Amniotic epithelial cell (primary cell): ENCODE results near the gene CCSER2.
A peak's percentile ranks its signal among the peaks of the same experiment; 100 is the strongest.
"Not testable (repeated sequence)": the region's sequence is repeated elsewhere in the genome, so short reads cannot be mapped to it uniquely, and the experiment has no call there.

Source experiments
- DNase-seq: peaks from one replicate; pipeline ENCODE4 v3.0.0-alpha.2; 2010; ENCODE audit warnings: low read depth

The CCSER2 gene

DNA sequence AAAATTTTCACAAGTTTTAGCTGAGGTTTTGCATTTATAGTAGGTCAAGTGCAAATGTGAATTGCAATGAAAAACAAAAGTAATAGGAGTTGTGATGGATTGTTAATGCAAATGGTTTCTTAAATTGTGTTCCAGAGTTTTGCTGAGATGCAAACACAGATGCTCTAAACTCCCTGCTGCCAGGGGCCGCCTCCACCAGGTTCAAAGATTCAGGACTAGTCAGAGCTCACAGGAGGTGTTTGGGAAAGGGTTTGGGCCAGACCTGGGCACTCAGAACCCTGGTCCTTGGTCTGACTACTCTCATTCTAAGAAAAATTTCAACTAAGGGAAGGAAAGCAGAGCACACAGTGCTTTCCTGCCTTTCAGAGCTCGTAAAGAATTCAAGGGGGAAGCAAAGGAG is 193.1 kb downstream of the CCSER2 start:
- no peak for DNase-seq

DNA sequence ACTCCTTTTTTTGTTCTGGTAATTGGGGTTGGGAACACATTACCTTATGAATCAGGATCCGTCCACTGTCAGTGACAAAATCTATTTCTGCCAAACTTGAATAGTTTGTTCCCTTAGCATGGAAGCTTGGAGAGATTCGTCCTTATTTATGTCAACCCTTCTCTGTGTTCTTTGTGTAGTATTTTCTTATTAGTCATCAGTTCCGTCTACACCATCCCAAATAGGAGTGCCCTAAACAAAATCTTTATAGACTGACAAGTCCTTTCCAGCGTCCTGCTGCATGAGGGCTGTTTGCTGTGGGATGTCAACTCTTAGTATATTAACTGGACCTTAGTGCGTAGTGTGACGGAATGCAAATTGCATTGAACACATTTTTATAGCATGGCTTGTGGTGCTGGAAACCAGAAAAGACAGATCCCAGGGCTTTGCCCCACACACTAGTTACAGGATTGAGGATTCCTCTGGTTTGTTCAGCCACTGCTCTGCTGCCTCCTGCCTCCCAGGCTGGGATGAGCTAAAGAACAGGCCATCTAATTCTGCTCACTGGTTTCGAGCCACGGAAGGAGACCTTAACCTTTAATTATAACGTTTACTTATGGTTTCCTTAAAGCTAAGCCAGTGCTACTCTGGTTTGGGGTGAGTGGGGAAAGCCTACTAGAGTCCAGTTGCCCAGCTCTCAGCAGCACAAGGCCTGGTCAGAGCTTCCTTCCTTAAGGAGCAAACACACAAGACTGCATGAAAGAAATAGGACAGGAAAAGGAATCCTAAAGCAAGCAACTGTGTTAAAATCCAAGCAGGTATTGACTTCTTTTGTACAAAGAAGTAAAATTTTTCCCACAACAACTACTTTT is 194.4 kb downstream of the CCSER2 start:
- DNase-seq: no peak

DNA sequence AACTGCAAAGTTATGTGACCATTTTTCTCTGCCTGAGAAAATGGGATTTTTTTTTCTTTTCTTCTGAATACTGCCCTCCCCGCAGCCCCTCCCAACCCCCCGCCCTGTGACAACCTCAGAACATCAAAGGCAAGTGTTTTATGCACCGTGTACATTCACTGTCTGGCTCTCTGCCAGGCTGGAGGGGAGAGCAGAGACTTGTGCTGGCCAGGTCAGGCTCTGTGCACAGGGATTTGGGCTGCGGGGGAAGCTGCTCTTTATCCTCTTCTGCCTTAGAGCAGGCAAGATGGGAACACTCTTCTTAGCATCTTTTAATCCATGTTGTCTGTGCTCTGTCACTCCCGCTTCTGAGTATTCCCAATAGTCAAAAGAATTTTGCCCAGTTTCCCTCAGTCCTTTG is 195.1 kb downstream of the CCSER2 start:
- DNase-seq: no peak

DNA sequence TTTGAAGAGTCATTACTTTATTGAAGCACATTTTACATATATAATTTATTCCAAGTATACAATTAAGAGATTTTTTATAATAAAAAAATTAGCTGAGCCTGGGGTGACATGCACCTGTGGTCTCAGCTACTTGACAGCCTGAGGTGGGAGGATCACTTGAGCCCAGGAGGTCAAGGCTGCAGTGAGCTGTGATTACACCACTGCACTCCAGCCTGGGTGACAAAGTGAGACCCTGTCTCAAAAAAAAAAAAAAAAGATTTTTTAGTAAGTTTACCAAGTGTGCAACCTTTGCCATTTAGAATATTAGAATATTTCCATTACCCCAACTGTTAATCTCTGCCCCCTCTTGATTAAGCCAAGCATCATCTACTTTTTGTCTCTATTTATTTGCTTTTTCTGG is 196.0 kb downstream of the CCSER2 start:
- no peak for DNase-seq

DNA sequence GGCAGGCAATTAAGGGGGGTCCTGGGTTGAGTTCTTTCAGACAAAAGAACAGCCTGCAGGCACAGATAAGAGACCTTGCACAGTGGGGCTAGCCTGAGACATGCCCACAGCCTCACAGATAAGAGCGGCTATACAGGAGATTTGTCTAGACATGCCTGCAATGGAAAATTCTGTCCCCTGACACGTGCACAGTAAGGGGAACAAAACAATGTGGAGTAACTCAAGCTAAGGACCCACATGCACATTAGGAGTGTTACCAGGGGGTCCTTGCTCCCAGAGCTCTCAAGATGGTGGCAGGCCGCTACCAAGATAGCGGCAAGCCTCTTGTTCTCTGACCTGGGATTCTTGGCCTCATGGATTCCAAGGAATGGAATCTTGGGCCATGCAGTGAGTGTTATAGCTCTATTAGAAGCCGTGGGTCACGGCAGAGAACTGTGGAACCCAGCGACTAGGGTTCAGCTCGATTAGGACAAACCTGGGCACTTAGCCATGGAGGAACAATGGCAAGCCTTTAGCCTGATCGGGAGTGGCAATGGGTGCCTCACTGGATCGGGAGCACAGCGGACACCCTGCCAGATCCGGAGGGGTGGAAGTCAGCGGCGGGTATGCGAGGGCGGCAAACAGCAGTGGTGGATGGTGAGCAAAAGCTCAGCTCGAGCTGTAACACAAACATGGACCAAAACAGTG is 196.9 kb downstream of the CCSER2 start:
- no peak for DNase-seq

DNA sequence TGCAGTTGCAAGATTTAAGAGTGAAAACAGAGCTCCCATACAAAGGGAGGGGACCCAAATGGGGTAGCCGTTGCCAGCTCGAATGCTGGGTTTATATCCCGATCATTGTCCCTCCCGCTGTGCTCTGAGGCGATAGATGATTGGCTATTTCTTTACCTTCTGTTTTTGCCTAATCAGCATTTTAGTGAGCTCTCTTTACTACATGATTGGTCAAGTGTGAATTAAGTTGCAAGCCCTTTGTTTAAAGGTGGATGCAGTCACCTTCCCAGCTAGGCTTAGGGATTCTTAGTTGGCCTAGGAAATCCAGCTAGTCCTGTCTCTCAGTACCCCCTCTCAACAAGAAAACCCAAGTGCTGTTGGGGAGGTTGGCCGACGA is 197.4 kb downstream of the CCSER2 start:
- not testable (repeated sequence) for DNase-seq

DNA sequence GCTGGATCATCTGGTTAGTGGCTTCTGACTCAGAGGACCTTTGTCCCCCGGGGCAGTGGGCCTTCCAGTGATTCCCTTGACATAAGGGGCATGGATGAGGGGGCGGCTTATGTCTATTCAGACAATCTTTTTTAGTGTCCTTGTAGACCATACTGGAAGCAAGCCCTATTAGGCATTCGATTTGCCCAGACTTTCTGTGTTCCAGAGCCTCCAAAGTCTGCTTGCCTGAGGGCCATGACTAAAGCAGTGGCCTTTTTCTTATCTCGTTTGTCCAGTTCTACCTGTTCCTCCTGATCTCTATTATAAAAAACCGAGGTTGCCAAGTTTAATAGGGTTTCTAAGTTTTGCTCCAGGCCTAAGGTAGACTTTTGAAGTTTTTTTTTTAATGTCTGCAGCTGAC is 199.0 kb downstream of the CCSER2 start:
- not testable (repeated sequence) for DNase-seq

DNA sequence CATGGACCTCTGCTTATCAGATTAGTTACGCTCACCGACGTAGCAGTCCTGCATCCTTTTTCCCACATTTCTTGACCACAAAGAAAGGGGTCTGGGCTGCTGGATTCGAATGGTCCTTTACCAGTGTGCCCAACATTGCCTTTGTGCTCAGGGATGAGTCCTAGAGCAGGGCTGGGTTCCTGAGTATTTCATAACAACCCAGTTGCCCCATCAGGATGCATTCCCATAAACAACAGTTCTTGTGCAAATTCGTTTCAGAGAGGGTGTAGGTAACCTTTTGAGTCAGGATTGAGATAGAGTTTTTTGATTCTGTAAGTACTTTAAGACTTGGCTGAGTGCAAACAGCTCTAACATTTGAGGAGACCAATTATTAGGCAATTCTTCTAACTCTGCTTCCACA is 200.1 kb downstream of the CCSER2 start:
- peak; percentile 33 for DNase-seq

DNA sequence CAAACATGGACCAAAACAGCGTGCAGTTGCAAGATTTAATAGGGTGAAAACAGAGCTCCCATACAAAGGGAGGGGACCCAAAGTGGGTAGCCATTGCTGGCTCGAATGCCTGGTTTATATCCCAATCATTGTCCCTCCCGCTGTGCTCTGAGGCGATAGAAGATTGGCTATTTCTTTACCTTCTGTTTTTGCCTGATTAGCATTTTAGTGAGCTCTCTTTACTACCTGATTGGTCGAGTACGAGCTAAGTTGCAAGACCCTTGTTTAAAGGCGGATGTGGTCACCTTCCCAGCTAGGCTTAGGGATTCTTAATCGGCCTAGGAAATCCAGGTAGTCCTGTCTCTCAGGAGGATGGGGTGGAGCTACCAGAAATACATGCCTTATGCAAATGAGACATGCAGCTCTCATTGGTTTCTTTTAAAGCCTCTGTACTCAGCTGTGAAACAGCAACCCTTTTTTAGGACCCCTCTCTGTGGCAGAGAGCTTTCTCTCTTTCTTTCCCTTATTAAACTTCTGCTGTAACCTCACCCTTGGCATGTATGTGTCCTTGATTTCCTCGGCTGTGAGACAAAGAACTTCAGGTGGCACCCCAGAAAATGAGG is 202.4 kb downstream of the CCSER2 start:
- DNase-seq: no peak

DNA sequence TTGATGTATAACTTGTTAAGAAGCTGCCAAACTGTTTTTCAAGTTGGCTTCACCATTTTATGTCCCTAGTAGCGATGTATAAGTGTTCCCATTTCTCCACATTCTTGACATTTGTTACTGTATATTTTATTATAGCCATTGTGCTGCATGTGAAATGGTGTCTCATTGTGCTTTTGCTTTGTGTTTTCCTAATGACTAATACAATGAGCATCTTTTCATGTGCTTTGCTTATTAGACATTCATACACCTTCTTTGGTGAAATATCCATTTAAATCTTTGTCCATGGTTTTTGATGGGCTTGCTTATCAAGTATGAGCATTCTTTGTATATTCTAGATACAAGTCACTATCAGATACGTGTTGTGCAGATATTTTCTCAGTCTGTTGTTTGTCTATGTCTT is 203.0 kb downstream of the CCSER2 start:
- DNase-seq: no peak

DNA sequence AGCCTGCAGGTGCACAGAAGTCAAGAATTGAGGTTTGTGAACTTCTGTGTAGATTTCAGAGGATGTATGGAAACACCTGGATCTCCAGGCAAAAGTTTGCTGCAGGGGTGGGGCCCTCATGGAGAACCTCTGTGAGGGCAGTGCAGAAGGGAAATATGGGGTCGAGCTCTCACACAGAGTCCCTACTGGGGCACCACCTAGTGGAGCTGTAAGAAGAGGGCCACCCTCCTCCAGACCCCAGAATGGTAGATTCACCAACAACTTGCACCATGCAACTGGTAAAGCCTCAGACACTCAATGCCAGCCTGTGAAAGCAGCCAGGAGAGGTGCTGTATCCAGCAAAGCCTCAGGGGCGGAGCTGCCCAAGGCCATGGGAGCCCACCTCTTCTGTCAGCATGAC is 205.8 kb downstream of the CCSER2 start:
- no peak for DNase-seq

DNA sequence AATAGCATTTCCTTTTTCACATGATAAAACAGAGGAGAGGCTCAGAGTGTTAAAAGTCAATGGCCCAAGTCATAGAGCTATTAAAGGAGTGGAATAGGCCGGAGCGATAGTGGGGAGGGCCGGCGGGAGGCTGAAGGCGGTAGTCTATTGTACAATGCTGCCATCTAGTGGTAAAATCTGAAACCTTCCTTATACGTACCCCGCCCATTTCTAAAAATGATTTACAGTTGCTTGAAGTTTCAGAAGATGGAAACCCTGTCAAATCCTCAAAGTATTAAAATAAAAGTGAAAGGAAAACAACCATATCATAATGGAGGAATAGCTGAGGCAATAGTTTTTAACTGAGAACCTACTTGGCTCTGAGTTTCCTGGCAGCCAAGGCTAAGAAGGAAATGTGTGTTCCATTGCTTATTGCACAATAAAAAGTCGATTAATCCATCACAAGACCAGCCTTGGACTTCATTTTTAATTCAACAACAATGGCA is 209.1 kb downstream of the CCSER2 start:
- DNase-seq: peak; percentile 49

DNA sequence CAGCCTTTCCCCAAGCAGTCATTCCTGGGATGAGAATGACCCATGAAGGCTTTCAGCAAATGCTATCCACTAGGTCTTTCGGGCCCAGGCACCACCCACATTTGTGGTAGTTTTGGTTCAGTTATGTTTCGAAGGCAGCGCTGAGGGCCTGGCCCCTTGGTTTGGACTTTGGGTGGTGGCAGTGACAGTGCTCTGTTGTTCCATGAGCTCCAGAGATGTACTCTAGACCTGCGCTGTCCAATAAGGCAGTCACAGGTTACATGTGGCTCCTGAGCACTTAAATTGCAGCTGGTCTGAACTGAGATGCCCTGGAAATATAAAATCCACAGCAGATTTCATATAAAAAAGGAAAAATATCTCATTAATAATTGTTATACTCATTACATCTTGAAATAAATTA is 209.6 kb downstream of the CCSER2 start:
- no peak for DNase-seq

DNA sequence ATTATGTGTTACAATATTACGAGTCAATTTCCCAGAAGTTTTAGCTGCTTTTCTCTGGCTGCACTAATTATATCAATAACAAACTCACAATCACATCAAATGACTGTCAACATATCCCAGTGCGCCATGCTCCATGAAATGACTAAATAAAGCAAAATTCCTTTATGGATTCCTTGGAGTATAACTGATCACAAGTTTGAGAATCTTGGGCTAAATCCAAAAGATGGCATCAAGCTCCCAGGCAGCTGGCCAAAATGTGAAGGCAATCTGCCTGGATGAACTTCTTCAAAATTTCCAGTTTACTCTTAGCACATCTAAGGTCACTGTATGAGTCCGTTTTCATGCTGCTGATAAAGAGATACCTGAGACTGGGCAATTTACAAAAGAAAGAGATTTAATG is 210.8 kb downstream of the CCSER2 start:
- no peak for DNase-seq

DNA sequence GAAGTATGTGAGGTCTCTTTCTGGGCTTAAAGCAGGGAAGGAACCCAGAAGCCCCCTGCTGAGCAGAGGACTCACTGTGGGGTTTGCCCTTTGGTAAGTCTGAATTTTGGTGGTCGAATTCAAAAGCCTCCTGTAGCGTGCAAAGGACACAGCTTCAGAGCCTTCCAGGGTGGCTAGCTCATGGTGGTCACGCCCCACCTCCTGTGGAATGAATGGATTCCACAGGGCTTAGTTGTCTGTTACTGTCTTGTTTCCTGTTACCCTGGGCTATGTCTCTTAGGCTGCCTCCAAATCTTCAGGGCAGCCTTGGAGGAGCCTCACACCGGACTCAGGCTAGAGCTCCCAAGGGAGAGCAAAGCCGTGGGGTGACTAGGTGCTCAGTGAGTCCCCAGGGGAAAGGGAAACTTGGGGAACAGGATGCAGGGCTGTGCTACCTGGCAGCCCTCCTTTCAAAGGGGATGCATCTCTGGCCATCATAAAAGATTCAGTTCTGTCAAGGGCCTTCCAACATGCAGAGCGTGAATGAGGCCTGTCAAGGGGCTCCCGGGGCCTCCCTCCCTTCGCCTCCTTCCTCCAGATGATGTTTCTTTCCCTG is 211.7 kb downstream of the CCSER2 start:
- peak; percentile 61 for DNase-seq

DNA sequence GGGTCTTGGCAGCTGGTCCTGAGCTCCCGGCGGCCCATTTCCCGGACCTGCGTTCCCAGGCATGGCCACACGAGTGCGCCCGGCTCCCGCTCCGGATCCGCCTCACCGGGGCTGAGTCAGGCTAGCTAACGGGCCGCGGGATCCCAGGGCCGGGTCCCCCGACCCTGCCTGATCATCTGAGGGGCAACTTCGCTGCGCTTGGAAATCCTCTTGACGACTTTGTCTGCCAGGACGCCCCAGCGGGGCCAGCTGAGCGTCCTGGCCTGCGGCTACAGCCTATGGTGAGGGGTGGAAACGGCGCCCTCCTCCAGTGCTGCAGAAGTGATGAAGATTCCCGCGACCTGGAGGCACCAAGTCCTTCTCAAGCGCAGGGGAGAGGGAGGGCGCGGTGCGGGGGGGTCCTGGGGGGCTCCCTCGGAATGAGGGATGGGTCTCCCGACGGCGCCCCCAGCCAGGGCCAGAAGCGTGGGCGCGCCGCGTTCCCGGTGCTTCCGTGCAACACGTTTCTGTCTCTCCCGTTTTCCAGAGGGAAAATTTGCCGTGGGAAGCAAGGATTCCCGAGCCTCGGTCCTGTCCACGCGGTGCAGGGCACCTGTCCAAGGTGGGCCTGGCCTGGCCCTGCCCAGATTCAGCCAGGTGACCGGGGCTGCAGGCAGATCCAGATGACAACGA is 212.4 kb downstream of the CCSER2 start:
- no peak for DNase-seq

DNA sequence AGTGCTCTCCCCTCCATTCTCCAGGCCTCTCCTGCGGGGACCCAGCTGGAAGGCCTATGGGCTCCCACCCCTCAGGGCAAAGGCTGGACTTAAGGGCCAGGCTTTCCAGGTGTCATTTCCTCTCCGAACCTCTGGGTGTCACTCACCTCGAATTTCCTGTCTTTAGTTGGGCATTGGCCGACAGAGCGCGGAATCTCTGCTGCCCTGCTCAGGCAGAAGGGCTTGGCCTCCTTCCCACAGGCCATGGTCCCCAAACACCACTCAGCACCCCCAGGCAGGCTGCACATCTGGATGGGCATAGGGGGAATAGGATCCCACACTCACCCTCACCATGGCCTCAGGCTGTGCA is 212.9 kb downstream of the CCSER2 start:
- no peak for DNase-seq

DNA sequence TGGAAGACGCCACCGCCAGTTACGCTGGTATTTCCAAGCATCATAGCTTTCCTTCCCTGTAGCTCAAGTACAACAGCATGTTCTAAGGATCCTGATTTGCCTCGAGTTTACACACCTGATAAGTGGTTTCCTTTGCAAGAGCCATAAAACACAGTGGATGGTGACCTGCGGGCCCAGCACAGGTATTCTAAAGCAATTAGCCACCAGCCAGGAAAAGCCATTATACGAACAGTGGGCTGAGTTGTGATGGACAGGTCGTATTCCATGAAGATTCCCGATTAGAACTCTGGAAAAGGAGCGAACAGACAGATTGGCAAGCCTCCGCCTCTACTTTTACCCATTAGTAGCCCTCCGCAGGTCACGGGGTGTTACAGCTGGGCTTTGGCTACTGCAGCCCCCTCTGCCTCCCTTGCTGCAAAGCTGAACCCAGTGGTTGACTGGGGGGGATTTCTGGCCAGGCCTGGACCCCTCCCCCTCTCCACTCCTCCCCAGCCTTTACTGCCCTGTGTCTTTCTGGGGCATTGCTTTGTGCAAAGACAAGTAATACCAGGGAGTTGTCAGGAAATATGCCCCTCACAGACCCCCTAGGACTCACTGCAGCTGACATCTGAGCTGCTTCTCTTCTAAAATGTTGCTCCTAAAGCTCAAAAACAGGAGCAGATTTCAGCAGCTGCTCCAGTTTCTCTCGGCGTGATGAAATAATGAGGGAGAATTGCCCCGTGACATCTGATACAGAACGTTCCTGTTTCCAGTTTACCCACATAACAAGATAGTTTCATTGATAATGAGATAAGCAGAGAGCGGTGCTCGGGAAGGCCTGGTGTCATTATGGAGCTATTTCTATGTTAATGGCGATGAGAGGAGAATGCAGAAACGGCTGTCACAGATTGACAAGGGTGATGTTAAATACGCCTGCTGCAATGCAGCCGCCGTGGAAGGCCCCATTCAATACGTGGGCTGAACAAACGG is 214.4 kb downstream of the CCSER2 start:
- DNase-seq: no peak

DNA sequence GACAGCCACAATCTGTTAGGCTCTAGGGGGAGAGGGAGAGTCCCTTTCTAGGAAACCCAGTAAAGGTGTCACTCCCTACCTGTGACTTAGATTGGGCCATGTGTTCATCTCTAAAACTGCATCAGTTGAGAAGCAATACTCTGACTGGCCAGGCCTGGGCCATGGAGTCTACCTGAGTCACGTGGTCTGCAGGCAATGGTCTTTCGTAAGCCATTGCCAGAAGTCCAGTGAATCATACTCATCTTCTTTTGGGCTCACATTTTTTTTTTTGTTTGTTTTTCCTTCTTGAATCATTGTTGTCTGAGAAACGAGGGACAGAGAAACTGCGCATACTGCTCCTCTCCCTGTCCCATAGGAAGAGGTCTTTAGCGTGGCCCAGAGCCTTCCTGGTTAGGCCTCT is 215.6 kb downstream of the CCSER2 start:
- no peak for DNase-seq

DNA sequence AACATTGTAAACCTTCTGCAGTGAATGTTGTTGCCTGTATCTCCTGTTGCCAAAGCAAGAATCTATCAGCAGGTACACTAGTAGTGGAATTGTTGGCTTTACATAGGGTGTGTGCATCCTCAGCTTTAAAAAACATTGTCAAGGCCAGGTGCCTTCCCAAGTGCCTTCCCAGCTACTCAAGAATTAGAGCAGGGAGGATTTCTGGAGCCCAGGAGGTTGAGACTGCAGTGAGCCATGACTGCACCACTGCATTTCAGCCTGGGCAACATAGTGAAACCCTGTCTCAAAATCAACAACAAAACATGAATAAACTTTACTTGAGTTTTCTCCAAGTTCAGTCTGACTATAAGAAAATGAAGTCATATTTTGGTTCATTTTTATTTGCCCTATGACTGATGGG is 217.3 kb downstream of the CCSER2 start:
- no peak for DNase-seq

DNA sequence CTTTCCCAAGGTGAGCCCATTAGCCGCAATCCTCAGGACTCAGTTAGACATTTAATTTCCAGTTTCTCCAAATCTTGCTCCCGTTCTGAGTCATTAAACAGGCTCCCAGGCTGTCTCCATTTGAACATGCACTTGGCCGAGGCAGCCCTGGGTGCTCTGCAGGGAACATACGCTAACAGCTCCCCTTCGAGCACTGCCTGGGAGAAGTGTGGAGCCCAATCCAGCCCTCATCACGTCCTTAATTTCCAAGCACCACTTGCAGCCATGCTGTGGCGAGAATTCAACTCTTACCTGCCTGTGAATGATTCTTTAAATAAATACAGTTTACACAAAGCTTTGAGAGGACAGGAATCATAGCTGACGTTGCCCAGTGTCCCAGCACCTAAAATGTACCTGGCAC is 218.2 kb downstream of the CCSER2 start:
- DNase-seq: no peak
